ENCODE results near the gene SLC25A15.

SLC25A15 gene

DNA sequence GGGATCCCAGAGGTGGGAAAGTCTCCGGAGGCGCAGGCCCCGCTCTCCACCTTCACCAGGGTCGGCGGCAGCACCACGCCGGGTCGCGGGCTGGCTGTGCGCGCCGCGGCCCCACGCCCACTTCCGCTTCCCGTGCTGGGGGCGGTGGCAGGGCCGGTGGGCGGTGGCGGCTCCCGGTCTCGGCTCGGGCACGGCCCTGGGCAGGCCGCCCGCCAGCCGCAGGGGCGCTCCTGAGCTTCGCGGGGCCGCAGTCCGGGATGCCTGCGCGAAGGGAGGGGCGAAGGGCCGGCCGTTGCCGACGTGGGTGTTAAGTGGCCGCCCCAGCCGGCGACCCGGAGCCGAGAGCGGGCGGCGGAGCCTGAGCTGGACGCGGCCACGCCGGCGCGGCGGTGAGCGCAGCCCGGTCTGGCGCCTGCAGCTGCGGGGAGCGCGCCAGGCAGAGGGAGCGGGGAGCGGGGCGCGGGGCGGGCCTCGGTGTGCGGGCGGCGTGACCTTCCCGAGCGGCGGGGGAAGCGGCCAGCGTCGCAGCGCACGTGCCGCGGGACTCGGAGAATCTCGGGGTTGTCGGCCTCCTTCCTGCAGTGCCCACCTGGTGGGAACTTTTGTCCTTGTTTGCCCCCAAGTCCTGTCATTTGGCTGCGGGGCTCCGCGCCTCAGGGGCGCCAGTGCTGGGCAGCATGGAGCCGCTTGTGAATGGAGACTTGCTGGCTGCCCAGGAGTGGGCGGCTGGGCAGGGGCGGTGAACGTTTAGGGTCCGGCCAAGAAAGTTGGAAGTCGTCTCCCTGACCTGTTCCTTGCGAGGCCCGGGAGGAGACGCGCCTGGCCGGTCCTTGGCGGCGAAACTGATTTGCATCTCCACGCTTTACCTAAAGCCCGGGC is at the start of gene SLC25A15:
TSS of gene SLC25A15 (plus strand) at position 337 of the 879 bp plus-strand sequence. CDS start 3,616 bp downstream, outside the sequence.
- Histone ChIP-seq H3K27ac (peak within 1 kb of the TSS; percentile 47), H3K27me3 (replicated peaks) (no peaks in the 10 kb centered on the region), H3K4me3 (ENCODE audit: low read depth, low read length) (peak within 1 kb of the TSS; percentile 76), H3K36me3 (replicated peaks) (no peaks in the 10 kb centered on the region)
- in situ Hi-C loops (cut with HindIII; ENCODE audit: low pct_ligation_motif_present, low sequenced_read_pairs): no loop called here
- TF ChIP-seq, protein P1, sequence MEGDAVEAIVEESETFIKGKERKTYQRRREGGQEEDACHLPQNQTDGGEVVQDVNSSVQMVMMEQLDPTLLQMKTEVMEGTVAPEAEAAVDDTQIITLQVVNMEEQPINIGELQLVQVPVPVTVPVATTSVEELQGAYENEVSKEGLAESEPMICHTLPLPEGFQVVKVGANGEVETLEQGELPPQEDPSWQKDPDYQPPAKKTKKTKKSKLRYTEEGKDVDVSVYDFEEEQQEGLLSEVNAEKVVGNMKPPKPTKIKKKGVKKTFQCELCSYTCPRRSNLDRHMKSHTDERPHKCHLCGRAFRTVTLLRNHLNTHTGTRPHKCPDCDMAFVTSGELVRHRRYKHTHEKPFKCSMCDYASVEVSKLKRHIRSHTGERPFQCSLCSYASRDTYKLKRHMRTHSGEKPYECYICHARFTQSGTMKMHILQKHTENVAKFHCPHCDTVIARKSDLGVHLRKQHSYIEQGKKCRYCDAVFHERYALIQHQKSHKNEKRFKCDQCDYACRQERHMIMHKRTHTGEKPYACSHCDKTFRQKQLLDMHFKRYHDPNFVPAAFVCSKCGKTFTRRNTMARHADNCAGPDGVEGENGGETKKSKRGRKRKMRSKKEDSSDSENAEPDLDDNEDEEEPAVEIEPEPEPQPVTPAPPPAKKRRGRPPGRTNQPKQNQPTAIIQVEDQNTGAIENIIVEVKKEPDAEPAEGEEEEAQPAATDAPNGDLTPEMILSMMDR (IDR thresholded peaks at IDR 0.05; ENCODE audit: low read depth, low read length, missing control alignments): peak; percentile 8
- DNase-seq: peak; percentile 45

DNA sequence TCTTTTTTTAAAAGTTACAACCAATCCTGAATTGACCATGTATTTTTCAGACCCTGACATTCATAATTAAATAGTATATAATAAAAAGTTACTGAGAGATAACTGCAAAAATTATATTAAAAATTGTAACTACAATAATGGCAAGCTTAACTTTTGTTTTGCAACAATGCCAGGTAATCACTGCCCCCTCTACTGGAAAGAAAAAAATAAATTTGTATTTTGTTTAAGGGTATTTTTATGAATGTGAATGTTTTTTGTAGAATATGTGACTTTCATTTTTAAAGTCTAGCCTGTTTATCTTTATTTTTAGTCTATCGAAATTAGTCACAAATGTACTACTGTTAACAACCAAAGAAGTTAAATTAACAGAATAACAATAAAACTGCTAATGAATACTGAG is 40.1 kb upstream of the SLC25A15 start:
- Histone ChIP-seq H3K27ac (no peak overlapping the region), H3K27me3 (replicated peaks) (no peaks in the 10 kb centered on the region), H3K4me3 (ENCODE audit: low read depth, low read length) (no peak overlapping the region), H3K36me3 (replicated peaks) (peaks cover 6% of the 10 kb centered on the region)
- TF ChIP-seq, protein P1 (IDR thresholded peaks at IDR 0.05; ENCODE audit: low read depth, low read length, missing control alignments): peak; percentile 12
- in situ Hi-C loops (cut with HindIII; ENCODE audit: low pct_ligation_motif_present, low sequenced_read_pairs): no loop called here
- DNase-seq: no peak

DNA sequence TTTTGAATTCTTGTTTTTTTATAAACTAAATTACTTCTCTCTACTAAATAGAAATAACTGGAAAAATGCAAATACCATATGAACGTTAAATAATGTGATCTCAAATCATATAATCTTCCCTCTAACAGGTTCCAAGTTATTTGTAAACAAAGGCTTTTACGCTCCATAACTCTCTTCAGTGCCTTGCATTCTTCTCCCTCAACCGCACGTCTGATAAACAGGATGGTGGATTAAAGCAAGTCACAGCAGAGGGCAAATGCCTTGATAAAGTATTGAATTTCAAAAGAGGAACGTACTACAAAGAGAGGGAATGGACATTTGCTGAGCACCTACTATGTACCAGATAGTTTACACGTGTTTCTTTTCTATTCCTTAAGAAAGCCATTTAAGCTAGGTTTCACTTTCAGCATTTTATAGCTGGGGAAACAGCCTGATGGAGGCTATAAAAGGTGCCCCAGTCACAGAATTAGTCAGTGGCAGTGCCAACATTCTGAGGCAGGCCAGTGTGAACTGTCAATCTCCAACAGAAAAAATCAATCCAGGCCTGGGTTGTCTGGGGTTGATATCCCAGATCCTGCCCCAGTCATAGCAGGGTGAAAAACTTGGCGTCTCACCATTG is 34.2 kb upstream of the SLC25A15 start:
- H3K36me3 ChIP-seq (replicated peaks): peaks cover 8% of the 10 kb centered on the region
- H3K27ac ChIP-seq: no peak overlapping the region
- in situ Hi-C loops (cut with HindIII; ENCODE audit: low pct_ligation_motif_present, low sequenced_read_pairs): no loop called here
- no peak overlapping the region for H3K4me3 ChIP-seq (ENCODE audit: low read depth, low read length)
- TF ChIP-seq, protein P1 (IDR thresholded peaks at IDR 0.05; ENCODE audit: low read depth, low read length, missing control alignments): no peak
- DNase-seq: no peak
- no peaks in the 10 kb centered on the region for H3K27me3 ChIP-seq (replicated peaks)

- TF ChIP-seq, protein P1 (IDR thresholded peaks at IDR 0.05; ENCODE audit: low read depth, low read length, missing control alignments): no peak
- no peaks in the 10 kb centered on the region for H3K27me3 ChIP-seq (replicated peaks)
- DNase-seq: no peak
- no peak overlapping the region for H3K27ac ChIP-seq
- in situ Hi-C loops (cut with HindIII; ENCODE audit: low pct_ligation_motif_present, low sequenced_read_pairs): no loop called here
- no peak overlapping the region for H3K4me3 ChIP-seq (ENCODE audit: low read depth, low read length)
- peaks cover 8% of the 10 kb centered on the region for H3K36me3 ChIP-seq (replicated peaks)
Measured at GRCh38 chr13:40756042-40756441, 33.4 kb upstream of the SLC25A15 start.

- no peaks in the 10 kb centered on the region for H3K27me3 ChIP-seq (replicated peaks)
- no peak for DNase-seq
- TF ChIP-seq, protein P1 (IDR thresholded peaks at IDR 0.05; ENCODE audit: low read depth, low read length, missing control alignments): no peak
- no peak overlapping the region for H3K4me3 ChIP-seq (ENCODE audit: low read depth, low read length)
- peaks cover 3% of the 10 kb centered on the region for H3K36me3 ChIP-seq (replicated peaks)
- H3K27ac ChIP-seq: no peak overlapping the region
- in situ Hi-C loops (cut with HindIII; ENCODE audit: low pct_ligation_motif_present, low sequenced_read_pairs): no loop called here
Measured at GRCh38 chr13:40758811-40759210, 30.6 kb upstream of the SLC25A15 start.
